NCI-H1694 treated with DMSO at 0.1 percent for 48 hours (cell line): ENCODE data around the gene ARHGAP18.

ENCODE experiments used
- DNase-seq: peaks from one replicate; lab custom pipeline; 2025; lab: John Stamatoyannopoulos, UW

Gene ARHGAP18

GRCh38 chr6:129667034-129667433 lies 42.9 kb downstream of the ARHGAP18 start:
- DNase-seq = no peak

DNA sequence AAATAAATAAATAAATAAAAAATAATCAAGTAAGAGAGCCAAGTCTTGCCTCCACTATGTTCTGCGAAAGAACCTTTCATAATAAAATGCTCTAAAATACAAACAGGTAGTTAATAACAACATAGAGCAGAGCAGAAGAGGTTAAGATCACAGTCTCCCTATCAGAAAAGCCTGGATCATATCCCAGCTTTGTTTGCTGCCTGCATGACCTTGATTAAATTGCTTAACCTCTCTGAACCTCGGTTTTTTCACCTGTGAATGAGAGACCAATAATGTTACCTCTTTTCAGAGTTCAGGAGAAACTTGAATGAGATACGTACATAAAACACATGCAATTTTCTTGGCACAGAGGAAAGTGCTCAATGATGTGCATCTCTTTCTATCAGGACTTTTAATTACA lies 44.4 kb downstream of the ARHGAP18 start:
- no peak for DNase-seq

DNA sequence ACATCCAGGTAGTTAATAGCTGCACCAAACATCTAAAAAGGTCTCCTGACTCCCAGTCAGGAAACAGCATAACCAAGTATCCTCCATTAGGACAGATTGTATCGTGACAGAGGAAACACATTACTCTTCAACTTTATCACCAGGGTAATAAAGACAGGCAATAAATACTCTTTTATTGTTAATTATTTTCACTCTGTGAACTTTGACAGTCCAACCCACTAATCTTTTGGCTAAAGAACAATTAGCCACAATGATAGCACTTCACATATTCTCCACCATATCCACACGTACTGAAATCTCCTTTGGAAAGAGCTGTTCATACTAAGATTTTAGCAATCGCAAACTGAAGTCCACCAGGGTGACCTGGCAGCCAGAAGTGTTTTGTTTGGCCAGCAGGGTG lies 46.4 kb downstream of the ARHGAP18 start:
- no peak for DNase-seq

GRCh38 chr6:129662980-129663431 lies 47.0 kb downstream of the ARHGAP18 start:
- DNase-seq = no peak

- DNase-seq = no peak
Measured at GRCh38 chr6:129662406-129662766, 47.6 kb downstream of the ARHGAP18 start.

DNA sequence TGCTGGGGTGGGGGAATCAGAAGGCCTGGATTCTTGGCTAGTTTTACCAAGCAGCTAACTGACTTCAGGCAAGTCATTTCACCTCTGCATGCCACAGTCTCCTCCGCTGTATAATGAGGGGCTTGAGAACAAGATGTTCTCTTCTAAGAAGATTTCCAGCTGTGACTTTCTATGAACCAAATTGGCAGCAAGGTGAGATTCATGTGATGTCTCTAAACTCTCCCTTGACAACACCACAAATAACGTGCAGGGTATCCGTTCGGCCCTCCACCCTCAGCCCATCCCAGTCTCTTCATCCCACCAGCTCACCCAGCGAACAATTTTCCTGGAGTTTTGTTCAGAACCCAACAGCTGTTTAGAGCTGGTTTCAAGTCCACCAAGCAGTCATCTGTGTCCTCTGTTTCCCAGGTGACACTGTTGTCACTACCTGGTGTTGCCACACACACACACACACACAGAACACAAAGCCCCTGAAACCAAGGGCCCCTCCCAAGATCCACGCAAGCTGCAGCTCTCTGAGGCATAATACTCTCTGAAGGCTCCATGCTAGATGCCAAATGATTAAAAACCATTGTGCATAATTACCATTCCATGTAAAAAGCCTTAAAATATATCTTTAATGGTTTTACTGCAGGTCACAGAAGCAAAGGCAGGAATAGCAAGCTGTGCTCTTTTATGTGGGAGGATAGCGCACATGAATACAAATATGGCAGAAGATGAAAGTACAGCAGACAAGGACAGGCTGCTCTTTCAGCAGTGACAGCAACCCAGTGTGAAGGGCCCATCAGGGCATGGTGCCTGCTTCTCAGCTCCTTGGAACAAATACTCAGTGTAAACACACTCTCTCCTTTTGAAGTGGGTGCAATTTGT lies 48.2 kb downstream of the ARHGAP18 start:
- DNase-seq = no peak

- no peak for DNase-seq
Measured at GRCh38 chr6:129660346-129660676, 49.7 kb downstream of the ARHGAP18 start.

DNA sequence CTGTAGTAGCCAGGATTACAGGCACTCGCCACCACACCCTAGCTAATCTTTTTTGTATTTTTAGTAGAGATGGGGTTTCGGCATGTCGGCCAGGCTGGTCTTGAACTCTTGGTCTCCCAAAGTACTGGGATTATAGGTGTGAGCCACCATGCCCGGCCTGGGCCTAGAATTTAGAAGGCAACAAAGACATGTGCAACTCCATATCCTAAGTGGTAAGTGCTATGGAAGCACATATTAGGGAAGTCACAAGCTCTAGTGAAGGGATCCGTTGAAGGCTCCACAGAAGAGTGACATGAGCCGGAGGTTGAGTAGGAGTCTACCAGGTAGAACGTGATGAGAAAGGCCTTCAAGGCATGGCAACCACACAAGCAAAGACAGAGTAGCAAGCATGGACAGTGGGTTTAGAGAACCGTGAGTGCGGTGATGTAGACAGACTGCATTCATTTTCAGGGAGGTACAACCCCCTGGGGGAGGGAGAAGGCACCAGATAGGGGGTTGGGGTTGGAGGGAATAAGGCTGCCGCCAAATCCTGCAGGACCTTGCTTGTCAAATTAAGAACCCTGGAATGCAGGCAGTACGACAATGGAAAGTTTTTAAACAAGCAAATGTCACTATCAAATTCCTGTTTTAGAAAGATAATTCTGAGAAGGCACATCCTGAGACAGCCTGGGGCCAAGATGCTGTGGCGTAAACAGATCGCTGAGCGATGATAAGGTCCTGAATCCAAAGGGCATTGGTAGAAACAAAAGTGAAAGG lies 50.2 kb downstream of the ARHGAP18 start:
- no peak for DNase-seq

- DNase-seq = no peak
Measured at GRCh38 chr6:129659167-129659566, 50.8 kb downstream of the ARHGAP18 start.

GRCh38 chr6:129657483-129657882 lies 52.5 kb downstream of the ARHGAP18 start:
- DNase-seq = no peak

- DNase-seq = no peak
Measured at GRCh38 chr6:129655334-129655733, 54.6 kb downstream of the ARHGAP18 start.

DNA sequence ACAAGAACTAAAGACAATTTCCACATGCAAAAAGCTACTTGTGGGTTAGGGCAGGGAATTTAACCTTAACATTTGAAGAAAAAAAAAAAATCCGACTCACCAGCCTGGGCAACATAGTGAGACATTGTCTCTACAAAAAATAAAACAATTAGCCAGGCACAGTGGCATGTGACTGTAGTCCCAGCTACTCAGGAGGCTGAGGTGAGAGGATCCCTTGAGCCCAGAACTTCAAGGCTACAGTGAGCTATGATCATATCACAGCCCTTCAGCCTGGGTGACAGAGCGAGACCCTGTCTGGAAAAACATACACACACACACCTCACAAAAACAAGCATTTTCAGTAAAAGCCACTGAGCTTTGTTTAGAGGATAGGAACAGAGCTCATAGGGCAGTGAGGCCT lies 56.2 kb downstream of the ARHGAP18 start:
- DNase-seq = no peak

DNA sequence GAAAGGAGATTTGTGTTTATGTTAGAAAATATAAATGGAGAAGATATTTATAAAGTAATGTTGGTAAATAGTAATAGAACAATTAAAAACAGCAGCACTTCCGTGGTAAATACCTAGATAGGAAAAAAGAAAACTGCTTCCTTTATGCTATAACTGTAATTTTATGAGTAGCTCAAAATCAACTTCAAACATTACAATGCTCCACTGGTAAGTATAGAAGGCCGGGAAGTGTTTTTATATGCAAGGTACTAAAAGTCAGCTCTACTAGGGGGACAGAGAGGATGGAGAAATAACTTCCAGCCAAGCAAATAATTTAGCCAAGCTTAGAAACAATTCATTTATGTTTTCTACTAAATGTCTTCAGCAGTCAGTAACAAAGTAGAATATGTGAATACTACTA lies 56.7 kb downstream of the ARHGAP18 start:
- DNase-seq = no peak

DNA sequence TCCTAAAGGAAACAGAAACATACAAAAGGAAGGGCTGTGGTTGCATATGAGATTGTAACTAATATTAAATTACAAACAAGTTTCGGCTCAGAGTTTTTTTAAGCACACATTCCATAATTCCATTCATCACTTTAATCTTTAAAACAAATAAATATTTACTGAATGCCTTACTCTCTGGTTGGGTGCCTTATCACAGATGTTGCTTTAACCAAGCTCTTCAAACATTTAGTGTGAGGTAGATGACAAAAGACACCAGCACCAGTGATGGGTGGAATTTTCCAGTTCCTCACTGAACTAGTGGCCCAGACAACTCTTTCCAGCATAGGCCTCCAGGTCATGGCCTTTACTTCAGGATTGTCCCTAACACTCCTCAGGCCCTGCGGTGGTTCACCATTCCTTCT lies 58.7 kb downstream of the ARHGAP18 start:
- no peak for DNase-seq

DNA sequence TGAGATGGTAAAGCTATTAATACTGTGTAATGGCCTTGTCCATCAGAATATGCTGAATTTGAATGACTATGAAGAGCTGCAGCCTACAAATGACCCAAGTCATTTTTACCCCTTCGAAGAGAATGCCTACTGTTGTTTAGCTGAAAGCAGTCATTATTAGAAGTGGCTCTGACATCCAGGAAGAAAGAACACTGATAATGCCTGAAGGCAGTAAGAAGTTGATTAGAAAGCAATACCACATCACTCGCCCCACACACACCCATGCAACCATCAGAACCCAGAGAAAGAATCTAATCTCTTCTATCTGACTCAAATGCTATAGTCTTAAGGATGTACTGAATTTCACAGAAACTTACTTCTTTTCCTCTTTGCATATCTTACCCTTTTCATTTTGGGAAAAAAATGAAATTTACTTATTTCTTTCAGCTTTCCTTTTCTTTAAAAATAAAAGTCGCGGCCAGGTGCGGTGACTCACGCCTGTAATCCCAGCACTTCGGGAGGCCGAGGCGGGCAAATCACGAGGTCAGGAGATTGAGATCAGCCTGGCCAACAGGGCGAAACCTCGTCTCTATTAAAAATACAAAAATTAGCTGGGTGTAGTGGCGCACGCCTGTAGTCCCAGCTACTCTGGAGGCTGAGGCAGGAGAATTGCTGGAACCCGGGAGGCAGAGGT lies 61.0 kb downstream of the ARHGAP18 start:
- DNase-seq = no peak

GRCh38 chr6:129647044-129647443 lies 62.9 kb downstream of the ARHGAP18 start:
- DNase-seq = no peak

DNA sequence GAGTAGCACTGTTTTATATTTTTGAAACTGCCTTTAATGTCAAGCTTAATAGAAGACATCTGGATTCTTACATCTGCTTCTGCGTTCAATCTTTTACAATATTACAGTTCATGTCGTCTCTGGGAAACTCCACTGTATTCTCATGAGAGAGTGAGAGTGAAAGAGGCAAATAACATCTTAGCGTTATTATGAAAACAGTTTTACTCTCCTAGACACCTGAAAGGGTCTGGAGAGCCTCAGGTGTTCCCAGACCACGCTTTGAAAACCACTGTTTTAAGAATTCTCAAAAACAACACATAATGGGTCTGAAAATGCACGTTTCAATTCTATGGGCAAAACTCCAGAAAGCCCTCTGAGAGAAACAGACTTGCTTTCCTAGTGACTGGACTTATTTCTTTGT lies 63.3 kb downstream of the ARHGAP18 start:
- DNase-seq = no peak

DNA sequence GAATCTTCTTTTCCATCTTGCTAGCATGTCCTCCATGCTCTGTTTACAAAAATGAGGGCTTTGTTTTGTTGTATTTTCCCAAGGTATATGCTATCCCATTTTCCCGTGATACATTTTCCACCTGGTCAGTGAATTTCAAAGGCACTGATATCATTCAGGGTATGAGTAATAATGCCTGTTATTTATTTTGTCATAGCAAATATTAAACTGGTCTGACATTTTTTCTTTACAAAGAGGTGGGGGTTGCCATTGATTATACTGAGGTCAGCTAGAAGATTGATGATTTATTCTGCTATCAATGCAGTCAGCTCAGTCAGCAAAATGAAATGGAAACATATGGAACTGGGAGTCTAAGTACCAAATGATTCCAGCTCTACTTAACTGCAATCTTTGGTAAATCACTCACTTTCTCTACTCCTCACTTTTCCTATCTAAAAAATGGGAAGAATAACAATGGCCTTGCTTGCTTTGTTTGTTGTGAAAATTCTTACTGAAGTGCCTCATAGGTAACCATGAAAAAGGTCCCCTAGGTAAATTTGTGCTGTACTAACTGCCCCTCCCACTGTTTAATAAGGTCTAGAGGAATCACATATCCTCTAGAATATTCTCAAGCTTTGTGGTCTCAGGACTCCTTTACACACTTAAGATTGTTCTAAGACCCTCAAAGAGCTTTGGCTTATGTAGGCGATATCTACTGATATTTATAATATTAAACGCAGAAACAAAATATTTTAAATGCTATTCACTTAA lies 64.0 kb downstream of the ARHGAP18 start:
- no peak for DNase-seq

DNA sequence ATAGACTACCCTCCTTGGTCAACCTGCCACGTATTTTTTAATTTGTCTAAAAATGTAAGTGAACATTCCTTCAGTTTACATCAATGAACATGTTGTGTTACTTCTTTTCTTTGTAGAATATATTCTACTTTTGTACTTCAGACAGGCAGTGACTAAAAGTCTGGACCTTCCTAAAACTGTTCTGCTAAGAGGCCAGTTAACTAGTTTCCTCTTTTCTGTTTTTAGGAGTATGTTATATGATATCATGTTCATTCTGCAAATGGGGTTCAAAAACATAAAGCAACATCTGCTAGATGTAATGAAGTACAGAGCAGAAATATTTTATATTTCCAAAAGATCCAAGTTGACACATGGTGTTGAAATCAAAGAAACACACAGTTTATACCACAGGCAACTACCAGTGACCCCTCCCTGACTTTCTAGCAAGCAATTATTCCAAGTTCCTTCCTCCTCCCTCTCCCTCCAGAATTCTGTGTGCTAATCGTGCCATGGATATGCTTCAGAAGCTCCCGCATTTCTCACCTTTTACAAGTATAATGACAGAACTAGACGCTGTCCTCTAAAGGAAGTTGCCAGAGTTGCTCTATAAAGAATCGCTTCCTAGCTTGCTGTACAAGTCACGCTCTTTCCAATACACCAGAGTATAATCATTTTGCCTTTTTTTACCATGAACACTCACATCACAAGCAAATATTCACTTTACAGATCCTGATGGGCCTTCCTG lies 64.7 kb downstream of the ARHGAP18 start:
- no peak for DNase-seq

DNA sequence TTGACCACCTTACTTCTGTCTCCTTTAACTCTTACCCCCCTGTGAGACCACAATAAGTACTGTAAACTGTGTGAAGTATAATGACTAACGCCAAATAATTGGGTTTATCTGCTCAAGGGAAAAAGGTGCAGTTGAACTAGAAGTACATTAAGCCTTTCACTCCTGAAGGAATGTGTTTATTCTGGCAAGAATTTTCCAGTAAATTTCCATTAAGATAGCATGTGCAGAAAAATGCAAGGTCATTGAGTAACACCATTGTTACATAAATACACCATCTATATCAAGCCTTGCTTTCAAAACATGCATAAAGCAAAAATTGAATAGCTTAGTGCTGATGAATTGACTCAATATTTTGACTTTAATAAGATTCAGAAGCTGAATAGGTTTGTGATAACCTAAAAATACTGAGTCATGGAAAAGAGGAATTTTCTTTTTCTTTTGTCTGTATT lies 65.4 kb downstream of the ARHGAP18 start:
- DNase-seq = no peak

- DNase-seq = no peak
Measured at GRCh38 chr6:129643968-129644367, 66.0 kb downstream of the ARHGAP18 start.
